AG09309 (cell line): ENCODE measurements around the gene CNPPD1.
A peak's percentile ranks its signal among the peaks of the same experiment; 100 is the strongest.

ENCODE experiments used
- DNase-seq: peaks from one replicate; pipeline ENCODE4 v3.0.0-alpha.2; 2010; ENCODE audit warnings: low read depth
- H3K4me3 ChIP-seq: 2 replicates; pipeline ENCODE4 v1.5.1; 2011; ENCODE audit warnings: mild to moderate bottlenecking, low read depth, low read length, moderate library complexity; ENCODE audit not compliant: control insufficient read depth
- CTCF ChIP-seq: IDR thresholded peaks from 2 replicates; pipeline ENCODE4 v1.5.1; 2011; ENCODE audit warnings: mild to moderate bottlenecking, low read depth, low read length, inconsistent platforms; ENCODE audit not compliant: insufficient read depth, control insufficient read depth; ENCODE audit errors: missing control alignments

Gene CNPPD1

GRCh38 chr2:219173176-219173575, 3.5 kb downstream of the CNPPD1 start:
- no peak overlapping the region for H3K4me3 ChIP-seq
- DNase-seq = no peak
- TF ChIP-seq CTCF = no peak

- no peak for DNase-seq
- TF ChIP-seq CTCF = no peak
- no peak overlapping the region for H3K4me3 ChIP-seq
These were observed 4.2 kb downstream of the CNPPD1 start for GRCh38 chr2:219172231-219173154.

- peak; percentile 70 for TF ChIP-seq CTCF
- peak; percentile 79 for DNase-seq
- no peak overlapping the region for H3K4me3 ChIP-seq
These were observed 5.5 kb downstream of the CNPPD1 start for GRCh38 chr2:219171231-219171651.

GRCh38 chr2:219169930-219170654, 6.6 kb downstream of the CNPPD1 start, which contains the start of gene SLC23A3:
TSS of gene SLC23A3 (minus strand) at chr2:219170029. CDS start at chr2:219169984, 45 bp downstream.
- no peak for TF ChIP-seq CTCF
- DNase-seq = no peak
- no peak within 1 kb of the TSS for H3K4me3 ChIP-seq

GRCh38 chr2:219168932-219169331, 7.8 kb downstream of the CNPPD1 start:
- DNase-seq = no peak
- TF ChIP-seq CTCF = no peak
- H3K4me3 ChIP-seq = no peak overlapping the region

GRCh38 chr2:219168526-219168925, 8.2 kb downstream of the CNPPD1 start:
- no peak for DNase-seq
- H3K4me3 ChIP-seq = no peak overlapping the region
- TF ChIP-seq CTCF = no peak
